Calu3 (cell line): ENCODE results near the gene SYK. TPM values are rescaled to one million over a fixed set of nuclear protein-coding genes. Genes with fewer than 3 reads are reported as not detected.

ENCODE experiments used
- BruUV-seq: library from RNA; stranded (reverse); fragments of 400-500 nt; replicated peaks from 2 replicates; lab custom pipeline; 2021; lab: Mats Ljungman, UMichigan
- CTCF ChIA-PET: fragments of 300-600 bp; sonication (Branson Sonifier 250); formaldehyde crosslinking; loops from one replicate; lab custom pipeline; 2022; ENCODE audit warnings: antibody characterized with exemption; lab: Charles Lee
- DNase-seq: peaks from one replicate; pipeline ENCODE4 v3.0.0; 2022
- H3K27ac Mint-ChIP-seq: one replicate; pipeline ENCODE4 v1.8.0; 2022; ENCODE audit warnings: mixed read lengths; ENCODE audit not compliant: unreplicated experiment
- H3K27me3 Mint-ChIP-seq: one replicate; pipeline ENCODE4 v1.8.0; 2022; ENCODE audit warnings: mixed read lengths; ENCODE audit not compliant: unreplicated experiment
- H3K36me3 Mint-ChIP-seq: one replicate; pipeline ENCODE4 v1.8.0; 2022; ENCODE audit warnings: mild to moderate bottlenecking, moderate library complexity, mixed read lengths; ENCODE audit not compliant: insufficient read depth, unreplicated experiment
- H3K4me1 Mint-ChIP-seq: one replicate; pipeline ENCODE4 v1.8.0; 2022; ENCODE audit warnings: mild to moderate bottlenecking, low read depth, mixed read lengths; ENCODE audit not compliant: unreplicated experiment
- H3K4me3 Mint-ChIP-seq: one replicate; pipeline ENCODE4 v1.8.0; 2022; ENCODE audit warnings: mild to moderate bottlenecking, low read depth, moderate library complexity, mixed read lengths; ENCODE audit not compliant: unreplicated experiment
- H3K9me3 Mint-ChIP-seq: one replicate; pipeline ENCODE4 v1.8.0; 2022; ENCODE audit warnings: low read depth, mixed read lengths; ENCODE audit not compliant: unreplicated experiment
- CTCF ChIP-seq: fragments of 200-600 bp; IDR thresholded peaks from one replicate; pipeline ENCODE4 v1.8.0; 2022; ENCODE audit warnings: antibody characterized with exemption; ENCODE audit not compliant: unreplicated experiment
- intact Hi-C: fragments of 100-400 bp; cut with micrococcal nuclease; formaldehyde crosslinking; loops from one replicate; pipeline ENCODE4 v1.10.0; 2022; ENCODE audit not compliant: unreplicated experiment
- total RNA-seq: library from RNA; stranded (reverse); gene quantifications from 2 replicates; pipeline ENCODE4 v1.2.3, GENCODE V29; 2022

The SYK gene
- total RNA-seq, 1 experiment from 2014 or later: 14.8 TPM

DNA sequence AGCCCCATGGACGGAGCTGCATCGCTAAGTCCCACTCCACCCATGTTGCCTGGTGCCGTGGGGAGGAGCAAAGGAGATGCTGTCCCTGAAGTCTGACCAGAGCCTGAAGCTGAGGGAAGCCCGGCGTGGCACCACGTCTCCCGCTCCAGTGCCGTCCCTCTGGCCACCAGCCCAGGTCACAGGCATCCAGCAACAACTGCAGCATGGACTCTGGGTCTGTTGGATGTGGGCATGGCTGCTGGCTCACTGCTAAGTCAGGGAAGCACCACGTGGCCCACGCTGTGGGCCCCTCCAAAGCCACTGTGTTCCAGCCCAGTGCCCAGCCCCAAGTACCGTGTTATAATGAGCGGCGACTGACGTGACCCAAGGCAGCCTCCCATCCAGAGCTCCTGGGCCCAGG, 112.6 kb downstream of the SYK start:
- Mint-ChIP-seq H3K4me1 (no peaks in the 10 kb centered on the region), H3K27ac (no peak overlapping the region), H3K27me3 (no peaks in the 10 kb centered on the region), H3K36me3 (no peaks in the 10 kb centered on the region), H3K9me3 (no peaks in the 10 kb centered on the region), H3K4me3 (no peak overlapping the region)
- CTCF ChIA-PET: interaction anchor here (0.6 to 2.5 kb wide), 9 partner anchors 120 to 857 kb away, joined by 3 to 18 read pairs (median 4); no protein-coding TSS in a partner anchor
- TF ChIP-seq CTCF: no peak
- no peak for DNase-seq
- intact Hi-C loops: no loop called here
- no TSS peak for BruUV-seq

GRCh38 chr9:90914868-90915483, 113.4 kb downstream of the SYK start:
- TF ChIP-seq CTCF: peak; percentile 79
- Mint-ChIP-seq H3K27ac (no peak overlapping the region), H3K27me3 (no peaks in the 10 kb centered on the region), H3K36me3 (no peaks in the 10 kb centered on the region), H3K4me3 (no peak overlapping the region), H3K4me1 (no peaks in the 10 kb centered on the region), H3K9me3 (no peaks in the 10 kb centered on the region)
- peak; percentile 74 for DNase-seq
- CTCF ChIA-PET: interaction anchor here (0.6 to 2.5 kb wide), 13 partner anchors 119 to 962 kb away, joined by 3 to 18 read pairs (median 4); no protein-coding TSS in a partner anchor
- intact Hi-C loops: loop anchor here (1.0 kb wide), 2 partner anchors 511 to 761 kb away; no protein-coding TSS in a partner anchor
- no TSS peak for BruUV-seq

DNA sequence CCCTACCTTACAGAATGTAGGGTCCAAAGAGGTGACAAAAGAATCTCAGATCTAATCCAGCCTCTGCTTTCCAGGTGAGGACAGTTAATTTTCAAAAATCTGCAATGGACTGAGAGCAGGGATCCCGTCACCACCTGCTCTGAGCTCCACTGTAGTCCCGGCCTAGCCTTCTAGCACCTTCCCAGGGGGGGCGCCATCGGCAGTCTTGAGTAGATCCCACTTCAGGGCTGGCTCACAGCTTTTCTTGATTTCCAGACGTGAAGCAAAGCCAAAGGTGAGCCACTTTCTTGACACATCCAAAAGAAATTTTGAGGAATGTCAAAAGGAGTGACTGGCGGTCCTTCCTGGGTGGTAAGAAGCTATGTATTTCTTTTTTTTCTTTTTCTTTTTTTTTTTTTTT, 114.1 kb downstream of the SYK start:
- Mint-ChIP-seq H3K4me3 (no peak overlapping the region), H3K4me1 (no peaks in the 10 kb centered on the region), H3K27me3 (no peaks in the 10 kb centered on the region), H3K9me3 (no peaks in the 10 kb centered on the region), H3K36me3 (no peaks in the 10 kb centered on the region), H3K27ac (no peak overlapping the region)
- CTCF ChIA-PET: interaction anchor here (0.7 to 2.5 kb wide), 8 partner anchors 119 to 963 kb away, joined by 3 to 18 read pairs (median 6); no protein-coding TSS in a partner anchor
- intact Hi-C loops: loop anchor here (1.0 kb wide), 2 partner anchors 511 to 761 kb away; no protein-coding TSS in a partner anchor
- TF ChIP-seq CTCF: no peak
- BruUV-seq: no TSS peak
- DNase-seq: peak; percentile 28

GRCh38 chr9:90916147-90916734, 114.6 kb downstream of the SYK start:
- Mint-ChIP-seq H3K4me1 (no peaks in the 10 kb centered on the region), H3K9me3 (no peaks in the 10 kb centered on the region), H3K27me3 (no peaks in the 10 kb centered on the region), H3K36me3 (no peaks in the 10 kb centered on the region), H3K27ac (no peak overlapping the region), H3K4me3 (no peak overlapping the region)
- BruUV-seq: no TSS peak
- DNase-seq: no peak
- TF ChIP-seq CTCF: no peak
- CTCF ChIA-PET: interaction anchor here (0.7 to 2.5 kb wide), 4 partner anchors 118 to 513 kb away, joined by 3 to 18 read pairs (median 6); no protein-coding TSS in a partner anchor
- intact Hi-C loops: no loop called here
